Keratinocyte (primary cell): ENCODE results near the gene SYPL2. TPM values are rescaled to one million over a fixed set of nuclear protein-coding genes. Genes with fewer than 3 reads are reported as not detected.

Experiments
- DNase-seq: peaks from one replicate; pipeline ENCODE4 v3.0.0-alpha.2; 2011; ENCODE audit warnings: low read depth, missing footprints, low spot score
- FAIRE-seq: peaks from 2 replicates; lab custom pipeline; 2011; peaks lifted over from hg19 to GRCh38; lab: Jason Lieb, UNC
- H2AFZ ChIP-seq: 2 replicates; pipeline ENCODE4 v1.6.0; 2012; ENCODE audit warnings: low read length, control low read depth, inconsistent platforms; ENCODE audit not compliant: control insufficient read depth
- H3K27ac ChIP-seq: 2 replicates; pipeline ENCODE4 v1.5.1; 2011; ENCODE audit warnings: low read length; ENCODE audit not compliant: control insufficient read depth, insufficient read depth
- H3K27me3 ChIP-seq: 3 replicates; pipeline ENCODE4 v1.6.0; 2011; ENCODE audit warnings: low read length; ENCODE audit not compliant: control insufficient read depth, insufficient read depth; ENCODE audit errors: extremely low read depth
- H3K36me3 ChIP-seq, 2 experiments: 2 replicates in 1 of 2; 3 replicates in 1 of 2; pipeline ENCODE4 v1.5.1; 2011; ENCODE audit warnings: low read length in 2 of 2, mild to moderate bottlenecking in 1 of 2; ENCODE audit not compliant: control insufficient read depth in 2 of 2, insufficient read depth in 2 of 2; ENCODE audit errors: extremely low read depth in 1 of 2
- H3K4me1 ChIP-seq: 3 replicates; pipeline ENCODE4 v1.5.1; 2011; ENCODE audit warnings: low read length; ENCODE audit not compliant: control insufficient read depth, insufficient read depth; ENCODE audit errors: extremely low read depth
- H3K4me2 ChIP-seq: 3 replicates; pipeline ENCODE4 v1.6.0; 2011; ENCODE audit warnings: low read depth, low read length; ENCODE audit not compliant: control insufficient read depth, insufficient read depth; ENCODE audit errors: extremely low read depth
- H3K4me3 ChIP-seq, 3 experiments: fragments of 200-600 bp in 1 of 3; sonication (generic) in 1 of 3; 2 replicates in 2 of 3; 3 replicates in 1 of 3; pipeline ENCODE4 v1.5.1; 2011 to 2016; ENCODE audit warnings: low read length in 3 of 3, mild to moderate bottlenecking in 3 of 3, control low read depth in 2 of 3, inconsistent platforms in 1 of 3, low read depth in 1 of 3, mixed read lengths in 1 of 3, mixed run types in 1 of 3, moderate library complexity in 1 of 3; ENCODE audit not compliant: control insufficient read depth in 2 of 3, insufficient read depth in 2 of 3; ENCODE audit errors: extremely low read depth in 1 of 3
- H3K79me2 ChIP-seq: 2 replicates; pipeline ENCODE4 v1.6.0; 2012; ENCODE audit warnings: low read length; ENCODE audit not compliant: control insufficient read depth, insufficient read depth
- H3K9ac ChIP-seq: 3 replicates; pipeline ENCODE4 v1.6.0; 2011; ENCODE audit warnings: low read length; ENCODE audit not compliant: control insufficient read depth, insufficient read depth; ENCODE audit errors: extremely low read depth
- H3K9me1 ChIP-seq: 3 replicates; pipeline ENCODE4 v1.6.0; 2011; ENCODE audit warnings: low read length; ENCODE audit not compliant: control insufficient read depth, insufficient read depth; ENCODE audit errors: extremely low read depth
- H3K9me3 ChIP-seq: 2 replicates; pipeline ENCODE4 v1.5.1; 2012; ENCODE audit warnings: low read depth, low read length; ENCODE audit not compliant: control insufficient read depth
- H4K20me1 ChIP-seq: 3 replicates; pipeline ENCODE4 v1.6.0; 2011; ENCODE audit warnings: low read length; ENCODE audit not compliant: control insufficient read depth, insufficient read depth; ENCODE audit errors: extremely low read depth
- EZH2 ChIP-seq: IDR thresholded peaks from one replicate; pipeline ENCODE4 v1.6.1; 2012; ENCODE audit warnings: inconsistent platforms, mild to moderate bottlenecking, low read length, moderate library complexity
- dilution Hi-C: fragments of 300-500 bp; cut with MboI; formaldehyde crosslinking; loops from one replicate; pipeline ENCODE4 v1.7.0; 2020; ENCODE audit warnings: low sequenced_read_pairs; ENCODE audit not compliant: extremely low pct_ligation_motif_present
- polyA plus RNA-seq, 5 experiments: library from polyadenylated mRNA; depleted of rRNA in 3 of 5; stranded (reverse) in 3 of 5; stranded (forward) in 1 of 5; unstranded in 1 of 5; fragments of >200 nt; gene quantifications; 1 replicate in 1 of 5; 2 replicates in 3 of 5; 3 replicates in 1 of 5; pipeline versions ENCODE4 v1.2.1 to v1.2.3, GENCODE V29; 2011 to 2012; ENCODE audit warnings: missing spikeins in 2 of 5, low read depth in 1 of 5, low replicate concordance in 1 of 5
- TF ChIP-seq, protein P1 (sequence below), 3 experiments: IDR thresholded peaks in 1 of 3; conservative IDR thresholded peaks in 1 of 3; optimal IDR thresholded peaks in 1 of 3; 2 replicates in 2 of 3; 3 replicates in 1 of 3; pipeline versions ENCODE3 to v1.5.1; 2011; ENCODE audit warnings: low read length in 3 of 3, mild to moderate bottlenecking in 3 of 3, moderate library complexity in 2 of 3, control low read depth in 1 of 3, inconsistent platforms in 1 of 3; ENCODE audit not compliant: insufficient read depth in 2 of 3; ENCODE audit errors: extremely low read depth in 1 of 3

SYPL2 gene
- polyA plus RNA-seq, 1 donor (not counting 4 experiments of a cell fraction or from before 2014, with no cell fraction given), result not detected

DNA sequence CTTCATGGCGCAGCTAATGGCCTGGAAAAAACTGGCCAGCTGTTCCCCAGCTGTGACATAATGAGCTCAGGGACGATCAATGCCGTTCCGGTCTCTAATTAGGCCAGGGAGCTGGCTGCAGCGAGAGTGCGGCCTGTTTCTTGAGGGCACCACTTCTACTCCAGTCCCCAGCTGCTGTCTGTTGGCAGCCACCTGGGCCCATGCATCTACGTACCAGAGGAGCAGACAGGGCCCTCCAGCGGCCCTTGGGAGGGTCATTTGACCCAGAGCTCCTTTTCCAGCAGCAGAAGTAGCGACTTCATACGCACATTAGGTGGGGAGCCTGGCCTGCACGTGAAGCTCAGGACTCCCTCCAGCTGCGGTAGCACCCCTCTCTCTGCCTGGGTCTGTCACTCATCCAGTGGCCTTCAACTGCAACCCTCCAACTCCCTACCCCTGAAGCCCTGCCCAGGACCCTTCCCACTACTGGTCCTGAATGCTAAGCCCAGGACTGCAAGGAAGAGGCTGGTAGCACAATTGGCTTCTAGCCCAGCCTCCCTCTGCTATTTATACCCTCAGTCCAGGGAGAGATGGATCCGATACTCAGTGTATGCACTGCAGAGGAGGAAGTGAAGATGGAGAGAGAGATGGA lies 64.2 kb downstream of the SYPL2 start:
- H3K9me3 ChIP-seq, result no peaks in the 10 kb centered on the region
- H3K4me2 ChIP-seq, result no peak overlapping the region
- H3K4me1 ChIP-seq, result peaks cover 6% of the 10 kb centered on the region
- no peaks in the 10 kb centered on the region for H3K27me3 ChIP-seq
- no peaks in the 10 kb centered on the region for H3K9me1 ChIP-seq
- no peak overlapping the region for H3K9ac ChIP-seq
- dilution Hi-C loops, result no loop called here
- no peaks in the 10 kb centered on the region for H4K20me1 ChIP-seq
- FAIRE-seq, result no peak
- H3K27ac ChIP-seq, result no peak overlapping the region
- no peak overlapping the region for H3K4me3 ChIP-seq
- no peak overlapping the region for H2AFZ ChIP-seq
- DNase-seq, result no peak
- no peaks in the 10 kb centered on the region for H3K79me2 ChIP-seq
- TF ChIP-seq, protein P1, sequence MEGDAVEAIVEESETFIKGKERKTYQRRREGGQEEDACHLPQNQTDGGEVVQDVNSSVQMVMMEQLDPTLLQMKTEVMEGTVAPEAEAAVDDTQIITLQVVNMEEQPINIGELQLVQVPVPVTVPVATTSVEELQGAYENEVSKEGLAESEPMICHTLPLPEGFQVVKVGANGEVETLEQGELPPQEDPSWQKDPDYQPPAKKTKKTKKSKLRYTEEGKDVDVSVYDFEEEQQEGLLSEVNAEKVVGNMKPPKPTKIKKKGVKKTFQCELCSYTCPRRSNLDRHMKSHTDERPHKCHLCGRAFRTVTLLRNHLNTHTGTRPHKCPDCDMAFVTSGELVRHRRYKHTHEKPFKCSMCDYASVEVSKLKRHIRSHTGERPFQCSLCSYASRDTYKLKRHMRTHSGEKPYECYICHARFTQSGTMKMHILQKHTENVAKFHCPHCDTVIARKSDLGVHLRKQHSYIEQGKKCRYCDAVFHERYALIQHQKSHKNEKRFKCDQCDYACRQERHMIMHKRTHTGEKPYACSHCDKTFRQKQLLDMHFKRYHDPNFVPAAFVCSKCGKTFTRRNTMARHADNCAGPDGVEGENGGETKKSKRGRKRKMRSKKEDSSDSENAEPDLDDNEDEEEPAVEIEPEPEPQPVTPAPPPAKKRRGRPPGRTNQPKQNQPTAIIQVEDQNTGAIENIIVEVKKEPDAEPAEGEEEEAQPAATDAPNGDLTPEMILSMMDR (optimal IDR thresholded peaks at IDR 0.05 in 1 of 3, IDR thresholded peaks at IDR 0.05 in 1 of 3, conservative IDR thresholded peaks at IDR 0.05 in 1 of 3; ENCODE audit: extremely low read depth in 1 of 3, insufficient read depth in 2 of 3, low read length in 3 of 3), result no peak
- no peak for TF ChIP-seq EZH2
- H3K36me3 ChIP-seq, result no peaks in the 10 kb centered on the region

DNA sequence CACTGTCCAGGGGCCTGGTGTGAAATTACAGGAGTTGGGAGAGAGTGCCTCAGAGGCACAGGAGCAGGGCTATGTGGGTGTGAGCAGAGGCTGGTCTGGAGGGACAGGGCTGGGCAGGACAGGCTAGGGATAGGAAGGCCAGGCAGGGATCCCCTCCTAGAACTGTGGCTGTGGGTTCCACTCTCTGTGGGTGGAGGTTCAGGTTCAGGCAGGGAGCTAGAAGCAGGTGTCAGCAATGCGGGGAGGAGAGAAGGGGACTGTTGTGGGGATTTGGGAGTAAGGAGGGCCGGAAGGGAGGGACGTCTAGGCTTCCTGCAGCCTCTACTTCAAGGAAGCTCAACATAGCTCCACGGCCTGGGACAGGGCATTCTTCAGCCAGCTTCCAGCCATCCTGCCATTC lies 65.0 kb downstream of the SYPL2 start:
- no peak for TF ChIP-seq EZH2
- TF ChIP-seq, protein P1 (optimal IDR thresholded peaks at IDR 0.05 in 1 of 3, IDR thresholded peaks at IDR 0.05 in 1 of 3, conservative IDR thresholded peaks at IDR 0.05 in 1 of 3; ENCODE audit: extremely low read depth in 1 of 3, insufficient read depth in 2 of 3, low read length in 3 of 3), result no peak
- H3K79me2 ChIP-seq, result no peaks in the 10 kb centered on the region
- H3K4me1 ChIP-seq, result peaks cover 6% of the 10 kb centered on the region
- DNase-seq, result no peak
- H3K36me3 ChIP-seq, result no peaks in the 10 kb centered on the region
- no peak overlapping the region for H3K4me3 ChIP-seq
- no peak overlapping the region for H3K9ac ChIP-seq
- H3K9me1 ChIP-seq, result no peaks in the 10 kb centered on the region
- no peak overlapping the region for H3K4me2 ChIP-seq
- dilution Hi-C loops, result no loop called here
- no peaks in the 10 kb centered on the region for H4K20me1 ChIP-seq
- H3K9me3 ChIP-seq, result no peaks in the 10 kb centered on the region
- H3K27ac ChIP-seq, result no peak overlapping the region
- no peaks in the 10 kb centered on the region for H3K27me3 ChIP-seq
- H2AFZ ChIP-seq, result no peak overlapping the region
- FAIRE-seq, result no peak

Other genes with a start within 250 kb of the SYPL2 start
- 7.3 to 13.7 TPM (median 12.6 TPM) in 3 replicates for gene CELSR2, start 217.0 kb upstream of the SYPL2 start, polyA plus RNA-seq
- 2.9 to 10.2 TPM (median 9.4 TPM) in 3 replicates for gene PSRC1, start 183.4 kb upstream of the SYPL2 start, polyA plus RNA-seq
- 0.68 to 1.1 TPM (median 0.85 TPM) in 3 replicates for gene MYBPHL, start 159.5 kb upstream of the SYPL2 start, polyA plus RNA-seq
- 1.3 to 2.8 TPM (median 1.6 TPM) in 3 replicates for gene SORT1, start 68.6 kb upstream of the SYPL2 start, polyA plus RNA-seq
- gene PSMA5, start 40.1 kb upstream of the SYPL2 start, polyA plus RNA-seq, result 111 to 150 TPM (median 131 TPM) in 3 replicates
- 1.2 to 2.0 TPM (median 1.5 TPM) in 3 replicates for gene ATXN7L2, start 17.4 kb downstream of the SYPL2 start, polyA plus RNA-seq
- gene CYB561D1, start 27.5 kb downstream of the SYPL2 start, polyA plus RNA-seq, result 4.9 to 7.6 TPM (median 5.0 TPM) in 3 replicates
- gene AMIGO1, start 43.2 kb downstream of the SYPL2 start, polyA plus RNA-seq, result 0.20 to 0.26 TPM (median 0.24 TPM) in 3 replicates
- gene GPR61, start 73.3 kb downstream of the SYPL2 start, polyA plus RNA-seq, result 0.12 to 0.17 TPM in 2 of 3 replicates, not detected in the other
- 8.3 to 14.1 TPM (median 10.3 TPM) in 3 replicates for gene GNAI3, start 82.1 kb downstream of the SYPL2 start, polyA plus RNA-seq
- 0.17 to 0.23 TPM in 2 of 3 replicates, not detected in the other for gene GNAT2, start 153.1 kb downstream of the SYPL2 start, polyA plus RNA-seq
- gene AMPD2, start 153.3 kb downstream of the SYPL2 start, polyA plus RNA-seq, result 17.6 to 23.6 TPM (median 21.4 TPM) in 3 replicates
- gene GSTM4, start 189.6 kb downstream of the SYPL2 start, polyA plus RNA-seq, result 13.3 to 15.9 TPM (median 14.1 TPM) in 3 replicates
- gene GSTM2, start 201.5 kb downstream of the SYPL2 start, polyA plus RNA-seq, result 11.1 to 14.9 TPM (median 14.7 TPM) in 3 replicates
- 11.2 to 18.2 TPM (median 13.5 TPM) in 3 replicates for gene GSTM1, start 221.3 kb downstream of the SYPL2 start, polyA plus RNA-seq
- not detected in 3 replicates for gene GSTM5, start 245.7 kb downstream of the SYPL2 start, polyA plus RNA-seq